Lung microvascular endothelial cell (primary cell): ENCODE data around the gene PDZD4. TPM values are rescaled to one million over a fixed set of nuclear protein-coding genes. Genes with fewer than 3 reads are reported as not detected.
"Not testable (repeated sequence)": the region's sequence is repeated elsewhere in the genome, so short reads cannot be mapped to it uniquely, and the experiment has no call there.

Experiments used
- DNase-seq, 2 donors: peaks; one replicate each; pipeline versions ENCODE4 v3.0.0 to v3.0.0-alpha.2; 2010; ENCODE audit warnings: low read depth in 2 of 2
- total RNA-seq: library from RNA; depleted of rRNA; stranded (reverse); fragments of >200 nt; gene quantifications from 2 replicates; pipeline ENCODE4 v1.2.1, GENCODE V29; 2014

PDZD4 gene
- total RNA-seq, 1 donor from 2014 or later, result 0.60 TPM

GRCh38 chrX:153844509-153845082 lies 14.3 kb upstream of the PDZD4 start:
- DNase-seq, result no peak

GRCh38 chrX:153836921-153837320 lies 6.6 kb upstream of the PDZD4 start:
- DNase-seq, result no peak

- no peak for DNase-seq
Observed at GRCh38 chrX:153832728-153833127, 2.4 kb upstream of the PDZD4 start.

GRCh38 chrX:153831429-153832150 lies 1.2 kb upstream of the PDZD4 start:
- DNase-seq, result no peak

- DNase-seq, result no peak
Observed at GRCh38 chrX:153830640-153831428, 490 bp upstream of the PDZD4 start.

- DNase-seq, result no peak
Observed at GRCh38 chrX:153829549-153829798, 870 bp downstream of the PDZD4 start.

- no peak for DNase-seq
Observed at GRCh38 chrX:153828723-153829548, 1.4 kb downstream of the PDZD4 start.

- DNase-seq, result no peak
Observed at GRCh38 chrX:153828308-153828707, 2.0 kb downstream of the PDZD4 start.

GRCh38 chrX:153827903-153828302 lies 2.4 kb downstream of the PDZD4 start:
- no peak for DNase-seq

GRCh38 chrX:153827016-153827415 lies 3.3 kb downstream of the PDZD4 start:
- no peak for DNase-seq

GRCh38 chrX:153825042-153825441 lies 5.3 kb downstream of the PDZD4 start:
- no peak for DNase-seq

GRCh38 chrX:153824348-153824747 lies 6.0 kb downstream of the PDZD4 start:
- DNase-seq, result no peak

- DNase-seq, result no peak
Observed at GRCh38 chrX:153821066-153821465, 9.3 kb downstream of the PDZD4 start.

GRCh38 chrX:153820601-153821000 lies 9.7 kb downstream of the PDZD4 start:
- no peak for DNase-seq

- no peak for DNase-seq
Observed at GRCh38 chrX:153819384-153820040, 10.8 kb downstream of the PDZD4 start.

GRCh38 chrX:153818571-153819383 lies 11.6 kb downstream of the PDZD4 start:
- DNase-seq, result no peak

- not testable (repeated sequence) for DNase-seq
Observed at GRCh38 chrX:153818064-153818463, 12.3 kb downstream of the PDZD4 start.

- DNase-seq, result peak in 1 of 2 donors; percentile 25
Observed at GRCh38 chrX:153816831-153817690, 13.3 kb downstream of the PDZD4 start.

- DNase-seq, result no peak
Observed at GRCh38 chrX:153814591-153815315, 15.6 kb downstream of the PDZD4 start.
